Gastrocnemius medialis (tissue), 4 donors: Measurements from ENCODE around the gene KRTAP10-4.

Source experiments
- POLR2A ChIP-seq, 2 donors: fragments of 450-650 bp; IDR thresholded peaks; one replicate each; pipeline ENCODE4 v1.6.1; 2017; ENCODE audit warnings: antibody characterized with exemption in 2 of 2, mild to moderate bottlenecking in 2 of 2, moderate library complexity in 2 of 2
- TF ChIP-seq, protein P1 (sequence below), 5 experiments: fragments of 450-650 bp in 3 of 5; fragments of 200-600 bp in 2 of 5; sonication (generic) in 2 of 5; IDR thresholded peaks in 4 of 5; conservative IDR thresholded peaks in 1 of 5; 1 replicate in 4 of 5; 2 replicates in 1 of 5; pipeline ENCODE4 v1.5.1; 2016 to 2019; ENCODE audit warnings: antibody characterized with exemption in 5 of 5, mild to moderate bottlenecking in 3 of 5, moderate library complexity in 3 of 5

DNA sequence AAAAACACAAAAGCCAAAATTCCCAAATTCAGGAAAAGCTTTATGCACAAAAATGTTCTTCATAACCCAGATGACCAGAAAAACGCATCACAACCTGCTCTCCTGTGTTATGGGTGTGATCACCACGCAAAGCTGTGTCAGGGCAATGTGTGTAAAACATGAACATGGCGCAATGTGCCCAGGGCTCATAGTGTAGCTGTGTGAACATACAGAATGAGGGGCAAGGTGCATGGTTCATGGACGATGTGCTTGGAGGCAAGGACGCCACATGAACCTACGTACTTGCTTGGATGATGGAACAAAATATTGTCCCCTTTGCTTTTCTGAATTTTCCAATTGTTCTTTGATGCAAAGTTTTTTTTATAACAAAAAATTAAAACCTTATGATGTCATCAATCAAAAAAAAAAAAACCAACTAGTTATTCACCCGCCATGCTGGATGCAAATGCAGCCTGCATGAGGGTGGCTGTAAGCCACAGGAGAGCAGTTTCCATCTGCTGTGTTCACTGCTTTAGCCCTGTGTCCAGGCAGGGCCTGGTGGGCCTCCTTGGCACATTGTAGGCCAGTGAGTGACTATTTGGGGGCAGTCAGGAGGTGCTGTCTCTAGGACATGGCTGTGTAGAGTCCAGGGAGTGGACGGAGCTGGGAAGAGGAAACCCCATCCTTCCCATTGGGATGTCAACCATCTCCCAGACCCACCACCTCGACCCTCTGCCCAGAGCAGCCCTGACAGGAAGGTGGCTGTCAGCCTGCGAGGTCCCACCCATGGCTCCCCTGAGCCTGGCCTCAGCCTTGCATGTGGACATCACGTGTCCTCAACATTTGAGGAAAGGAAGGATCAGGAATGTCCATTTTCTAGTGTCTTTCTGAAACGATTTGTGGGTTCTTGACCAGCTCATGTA is 47.2 kb upstream of the KRTAP10-4 start:
- TF ChIP-seq, protein P1, sequence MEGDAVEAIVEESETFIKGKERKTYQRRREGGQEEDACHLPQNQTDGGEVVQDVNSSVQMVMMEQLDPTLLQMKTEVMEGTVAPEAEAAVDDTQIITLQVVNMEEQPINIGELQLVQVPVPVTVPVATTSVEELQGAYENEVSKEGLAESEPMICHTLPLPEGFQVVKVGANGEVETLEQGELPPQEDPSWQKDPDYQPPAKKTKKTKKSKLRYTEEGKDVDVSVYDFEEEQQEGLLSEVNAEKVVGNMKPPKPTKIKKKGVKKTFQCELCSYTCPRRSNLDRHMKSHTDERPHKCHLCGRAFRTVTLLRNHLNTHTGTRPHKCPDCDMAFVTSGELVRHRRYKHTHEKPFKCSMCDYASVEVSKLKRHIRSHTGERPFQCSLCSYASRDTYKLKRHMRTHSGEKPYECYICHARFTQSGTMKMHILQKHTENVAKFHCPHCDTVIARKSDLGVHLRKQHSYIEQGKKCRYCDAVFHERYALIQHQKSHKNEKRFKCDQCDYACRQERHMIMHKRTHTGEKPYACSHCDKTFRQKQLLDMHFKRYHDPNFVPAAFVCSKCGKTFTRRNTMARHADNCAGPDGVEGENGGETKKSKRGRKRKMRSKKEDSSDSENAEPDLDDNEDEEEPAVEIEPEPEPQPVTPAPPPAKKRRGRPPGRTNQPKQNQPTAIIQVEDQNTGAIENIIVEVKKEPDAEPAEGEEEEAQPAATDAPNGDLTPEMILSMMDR (IDR thresholded peaks at IDR 0.05 in 4 of 5, conservative IDR thresholded peaks at IDR 0.05 in 1 of 5): no peak
- no peak for TF ChIP-seq POLR2A (IDR thresholded peaks at IDR 0.05)
